Transverse colon (tissue), 4 donors: Measurements from ENCODE around the gene CMTM6. TPM values are rescaled to one million over a fixed set of nuclear protein-coding genes. Genes with fewer than 3 reads are reported as not detected.
"Not testable (repeated sequence)": the region's sequence is repeated elsewhere in the genome, so short reads cannot be mapped to it uniquely, and the experiment has no call there.

Experiments
- DNase-seq: peaks from one replicate; pipeline ENCODE4 v3.0.0-alpha.2; 2019
- H3K27ac ChIP-seq, 4 donors: fragments of 200-600 bp; sonication (generic); 2 replicates each; pipeline ENCODE4 v1.5.1; 2016 to 2018; ENCODE audit warnings: inconsistent platforms in 4 of 4
- H3K27me3 ChIP-seq: fragments of 200-600 bp; sonication (generic); 2 replicates; pipeline ENCODE4 v1.5.1; 2017; ENCODE audit warnings: inconsistent platforms
- H3K36me3 ChIP-seq, 4 donors: fragments of 200-600 bp; sonication (generic); 2 replicates each; pipeline ENCODE4 v1.5.1; 2017 to 2019; ENCODE audit warnings: inconsistent platforms in 4 of 4
- H3K4me1 ChIP-seq, 4 donors: fragments of 200-600 bp; sonication (generic); 2 replicates each; pipeline ENCODE4 v1.5.1; 2017 to 2020; ENCODE audit warnings: inconsistent platforms in 4 of 4
- H3K4me3 ChIP-seq, 4 donors: fragments of 200-600 bp; sonication (generic); 1 replicate in 1 of 4; 2 replicates in 3 of 4; pipeline versions ENCODE4 v1.5.1 to v1.6.1; 2017 to 2019; ENCODE audit warnings: inconsistent platforms in 4 of 4
- H3K9me3 ChIP-seq, 2 donors: fragments of 200-600 bp; sonication (generic); 2 replicates each; pipeline ENCODE4 v1.5.1; 2017 to 2019; ENCODE audit warnings: inconsistent platforms in 2 of 2
- EP300 ChIP-seq: sonication (generic); formaldehyde crosslinking; IDR thresholded peaks from one replicate; pipeline ENCODE4 v1.6.1; 2017; ENCODE audit warnings: antibody characterized with exemption, low read depth
- POLR2A ChIP-seq: fragments of 450-650 bp; IDR thresholded peaks from one replicate; pipeline ENCODE4 v1.6.1; 2016; ENCODE audit warnings: antibody characterized with exemption, mild to moderate bottlenecking, moderate library complexity
- POLR2AphosphoS5 ChIP-seq, 3 donors: sonication (generic); formaldehyde crosslinking; IDR thresholded peaks; one replicate each; pipeline ENCODE4 v1.6.1; 2016; ENCODE audit warnings: antibody characterized with exemption in 3 of 3
- WGBS, 2 donors: methylation state at CpG; one replicate each; pipeline ENCODE4 v1.1.5; 2018; ENCODE audit warnings: low coverage in 1 of 2; 5-methylcytosine and 5-hydroxymethylcytosine counted together
- in situ Hi-C, 4 donors: fragments of 200-750 bp; cut with MboI; loops; one replicate each; pipeline versions ENCODE4 v1.15.0 to v1.15.1; 2017; ENCODE audit warnings: low sequenced_read_pairs in 3 of 4, low pct_ligation_motif_present in 1 of 4, low pct_unique_long_range_greater_than_20kb in 1 of 4
- intact Hi-C: fragments of 100-400 bp; cut with DNase I; formaldehyde crosslinking; loops from one replicate; pipeline ENCODE4 v1.15.1; 2023; ENCODE audit warnings: low total_unique reads
- total RNA-seq, 4 donors: library from RNA; depleted of rRNA; stranded (reverse); fragments of >200 nt; gene quantifications; one replicate each; pipeline ENCODE4 v1.1.0, GENCODE V29; 2016
- TF ChIP-seq, protein P1 (sequence below), 5 experiments: fragments of 200-600 bp in 3 of 5; fragments of 450-650 bp in 2 of 5; sonication (generic) in 3 of 5; IDR thresholded peaks; 1 replicate in 2 of 5; 2 replicates in 3 of 5; pipeline ENCODE4 v1.5.1; 2016 to 2017; ENCODE audit warnings: antibody characterized with exemption in 5 of 5, inconsistent platforms in 3 of 5, mild to moderate bottlenecking in 2 of 5, moderate library complexity in 1 of 5

CMTM6 gene
- total RNA-seq, 4 donors from 2014 or later: 13.8 to 68.9 (median 43.6) TPM

DNA sequence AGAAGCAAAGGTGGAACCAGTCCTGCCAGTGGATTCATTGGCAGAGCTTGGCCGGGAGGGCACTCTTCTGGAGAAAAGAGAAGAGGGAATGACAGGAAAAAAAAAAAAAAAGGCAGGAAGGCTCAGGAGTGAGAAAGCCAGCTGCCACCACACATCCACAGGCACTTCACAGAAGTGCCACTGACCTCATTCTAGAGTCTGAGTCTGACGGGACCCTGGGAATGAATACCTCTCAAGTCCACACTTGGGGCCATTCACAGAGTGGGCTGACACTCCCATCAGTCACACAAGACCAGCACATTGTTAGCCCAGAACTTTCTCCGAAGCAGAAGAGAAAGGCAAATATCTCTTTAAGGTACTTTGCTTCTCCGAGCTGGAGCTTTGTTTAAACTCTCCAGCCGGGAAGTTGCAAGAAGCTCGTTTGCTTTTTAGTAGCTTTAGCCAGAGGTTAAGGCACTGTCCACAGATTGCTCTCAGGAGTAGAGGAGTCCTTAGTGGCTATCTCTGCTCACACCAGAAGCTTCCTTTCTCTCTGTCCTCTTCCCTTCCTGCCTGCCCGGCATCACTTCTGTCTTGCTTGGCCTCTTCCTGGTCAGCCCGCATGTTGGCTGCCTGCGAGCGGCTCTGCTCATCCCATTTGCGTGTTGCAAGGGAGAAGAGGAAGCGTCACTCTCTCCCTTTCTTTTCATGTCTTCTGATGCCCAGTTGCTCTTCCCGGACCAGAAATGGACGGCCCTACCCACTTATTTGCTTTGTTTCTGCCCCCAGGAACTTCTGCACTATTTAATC, 53.8 kb downstream of the CMTM6 start:
- in situ Hi-C loops: no loop called here
- no peak for DNase-seq
- no peaks in the 10 kb centered on the region for H3K9me3 ChIP-seq
- intact Hi-C loops: no loop called here
- H3K4me1 ChIP-seq: peaks cover 0 to 3% (median 0%) of the 10 kb centered on the region in 4 donors
- H3K27ac ChIP-seq: no peak overlapping the region
- H3K4me3 ChIP-seq: no peak overlapping the region
- H3K27me3 ChIP-seq: no peaks in the 10 kb centered on the region
- TF ChIP-seq EP300: no peak
- WGBS, 2 donors: 85 to 91% methylated on average over 9 to 14 of the region's 14 CpGs
- no peaks in the 10 kb centered on the region for H3K36me3 ChIP-seq

DNA sequence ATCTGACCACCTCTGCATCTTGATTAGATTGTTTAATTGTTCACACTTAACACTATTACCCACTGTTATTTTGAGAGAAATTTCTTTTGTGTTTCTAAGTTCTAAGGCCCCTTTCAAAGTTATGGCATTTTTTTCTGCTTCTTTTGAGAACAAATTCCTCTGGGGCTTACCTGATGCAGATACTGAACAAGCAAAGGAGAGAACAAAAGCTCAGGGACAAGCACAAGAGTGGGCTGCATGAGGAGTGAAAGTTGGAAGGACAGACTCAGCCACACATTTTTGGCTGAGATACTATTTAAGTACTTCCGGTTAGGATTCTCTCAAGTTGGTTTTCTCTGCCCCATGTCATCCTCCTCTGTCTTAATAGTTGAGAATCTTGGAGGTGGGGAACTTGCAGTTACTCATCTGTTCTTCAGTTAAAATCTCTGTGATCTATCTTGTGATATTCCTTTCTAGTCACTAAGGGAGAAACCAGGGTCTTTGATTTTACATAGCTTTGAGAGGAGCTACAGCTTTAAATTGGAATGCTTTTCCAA, 54.7 kb downstream of the CMTM6 start:
- no peak overlapping the region for H3K27ac ChIP-seq
- in situ Hi-C loops: no loop called here

DNA sequence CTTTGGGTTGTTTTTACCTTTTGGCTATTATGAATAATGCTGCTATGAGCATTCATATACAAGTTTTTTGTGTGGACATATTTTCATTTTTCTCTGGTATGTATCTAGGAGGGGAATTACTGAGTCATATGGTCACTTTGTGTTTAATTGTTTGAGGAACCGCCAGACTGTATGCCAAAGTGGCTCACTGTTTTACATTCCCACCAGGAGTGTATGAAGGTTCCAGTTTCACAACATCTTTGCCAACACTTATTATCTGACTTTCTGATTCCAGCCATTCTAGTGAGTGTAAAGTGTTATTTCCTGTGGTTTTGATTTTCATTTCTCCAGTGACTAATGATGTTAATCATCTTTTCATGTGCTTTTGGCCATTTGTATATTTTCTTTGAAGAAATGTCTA, 59.2 kb downstream of the CMTM6 start:
- DNase-seq: no peak
- Histone ChIP-seq H3K4me1 (peaks cover 0 to 3% (median 0%) of the 10 kb centered on the region in 4 donors), H3K36me3 (no peaks in the 10 kb centered on the region), H3K4me3 (no peak overlapping the region), H3K9me3 (no peaks in the 10 kb centered on the region), H3K27ac (no peak overlapping the region), H3K27me3 (no peaks in the 10 kb centered on the region)
- intact Hi-C loops: no loop called here
- 66 to 71% methylated on average over 1 of the region's 1 CpG for WGBS, 2 donors
- TF ChIP-seq POLR2AphosphoS5 (IDR thresholded peaks at IDR 0.05) (no peak), EP300 (no peak)
- in situ Hi-C loops: no loop called here

More for the DNA sequence above, 54.7 kb downstream of the CMTM6 start:
- DNase-seq: no peak
- Histone ChIP-seq H3K4me3 (no peak overlapping the region), H3K9me3 (no peaks in the 10 kb centered on the region), H3K27me3 (no peaks in the 10 kb centered on the region), H3K36me3 (no peaks in the 10 kb centered on the region), H3K4me1 (peaks cover 0 to 3% (median 0%) of the 10 kb centered on the region in 4 donors)
- 79 to 100% methylated on average over 1 of the region's 1 CpG for WGBS, 2 donors
- intact Hi-C loops: no loop called here
- TF ChIP-seq POLR2AphosphoS5 (IDR thresholded peaks at IDR 0.05) (no peak), POLR2A (no peak)

DNA sequence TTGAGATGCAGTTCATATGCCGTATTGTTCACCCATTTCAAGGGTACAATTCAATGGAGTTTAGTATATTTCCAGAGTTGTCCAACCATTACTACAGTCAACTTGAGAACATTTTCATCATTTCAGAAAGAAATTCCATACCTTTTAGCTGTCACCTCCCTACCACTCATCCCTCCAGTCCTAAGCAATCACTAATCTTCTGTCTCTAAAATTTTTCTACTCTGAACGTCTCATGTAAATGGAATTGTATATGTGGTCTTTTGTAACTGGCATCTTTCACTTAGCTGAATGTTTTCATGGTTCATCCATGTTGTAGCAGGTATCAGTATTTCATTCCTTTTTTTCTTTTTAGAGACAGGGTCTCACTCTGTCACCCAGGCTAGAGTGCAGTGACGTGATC, 59.9 kb downstream of the CMTM6 start:
- no peak overlapping the region for H3K27ac ChIP-seq
- no peak for DNase-seq
- intact Hi-C loops: no loop called here
- no peaks in the 10 kb centered on the region for H3K27me3 ChIP-seq
- H3K4me3 ChIP-seq: no peak overlapping the region
- peaks cover 0 to 3% (median 0%) of the 10 kb centered on the region in 4 donors for H3K4me1 ChIP-seq
- no peaks in the 10 kb centered on the region for H3K9me3 ChIP-seq
- WGBS, 2 donors: 94 to 96% methylated on average over 2 to 3 of the region's 3 CpGs
- TF ChIP-seq, protein P1, sequence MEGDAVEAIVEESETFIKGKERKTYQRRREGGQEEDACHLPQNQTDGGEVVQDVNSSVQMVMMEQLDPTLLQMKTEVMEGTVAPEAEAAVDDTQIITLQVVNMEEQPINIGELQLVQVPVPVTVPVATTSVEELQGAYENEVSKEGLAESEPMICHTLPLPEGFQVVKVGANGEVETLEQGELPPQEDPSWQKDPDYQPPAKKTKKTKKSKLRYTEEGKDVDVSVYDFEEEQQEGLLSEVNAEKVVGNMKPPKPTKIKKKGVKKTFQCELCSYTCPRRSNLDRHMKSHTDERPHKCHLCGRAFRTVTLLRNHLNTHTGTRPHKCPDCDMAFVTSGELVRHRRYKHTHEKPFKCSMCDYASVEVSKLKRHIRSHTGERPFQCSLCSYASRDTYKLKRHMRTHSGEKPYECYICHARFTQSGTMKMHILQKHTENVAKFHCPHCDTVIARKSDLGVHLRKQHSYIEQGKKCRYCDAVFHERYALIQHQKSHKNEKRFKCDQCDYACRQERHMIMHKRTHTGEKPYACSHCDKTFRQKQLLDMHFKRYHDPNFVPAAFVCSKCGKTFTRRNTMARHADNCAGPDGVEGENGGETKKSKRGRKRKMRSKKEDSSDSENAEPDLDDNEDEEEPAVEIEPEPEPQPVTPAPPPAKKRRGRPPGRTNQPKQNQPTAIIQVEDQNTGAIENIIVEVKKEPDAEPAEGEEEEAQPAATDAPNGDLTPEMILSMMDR (IDR thresholded peaks at IDR 0.05): no peak
- TF ChIP-seq EP300 (no peak), POLR2AphosphoS5 (IDR thresholded peaks at IDR 0.05) (no peak), POLR2A (no peak)
- H3K36me3 ChIP-seq: no peaks in the 10 kb centered on the region
- in situ Hi-C loops: no loop called here

DNA sequence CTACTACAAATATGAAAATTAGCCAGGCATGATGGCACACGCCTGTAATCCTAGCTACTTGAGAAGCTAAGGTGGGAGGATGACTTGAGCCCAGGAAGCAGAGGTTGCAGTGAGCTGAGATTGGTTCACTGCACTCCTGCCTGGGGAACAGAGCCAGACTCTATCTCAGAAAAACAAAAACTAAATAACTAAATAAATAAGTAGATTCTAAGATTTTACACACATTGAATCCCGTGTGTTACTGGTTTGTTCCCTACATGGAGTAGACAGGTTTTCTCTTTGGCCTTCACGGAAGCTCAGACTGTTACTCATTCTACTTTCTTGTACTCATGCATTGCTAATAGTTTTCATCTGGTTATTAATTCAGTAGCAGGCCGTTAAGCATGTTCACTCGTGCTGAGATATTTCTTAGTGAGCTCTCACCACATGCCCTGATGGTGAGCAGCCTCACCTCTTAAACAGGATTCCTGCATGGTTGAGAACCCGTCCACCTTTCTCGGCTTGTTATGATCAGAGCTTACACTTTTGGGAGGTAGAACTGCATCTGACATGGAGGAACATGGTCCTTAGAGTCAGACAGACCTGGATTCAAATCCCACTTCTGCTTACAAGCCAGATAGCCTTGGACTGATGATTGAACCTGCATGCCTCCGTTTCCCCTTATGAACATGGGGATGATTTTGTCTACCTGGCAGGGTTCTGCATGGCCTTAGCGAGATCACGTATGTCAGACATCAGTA, 61.9 kb downstream of the CMTM6 start:
- H3K27ac ChIP-seq: no peak overlapping the region
- no peaks in the 10 kb centered on the region for H3K36me3 ChIP-seq
- no peaks in the 10 kb centered on the region for H3K27me3 ChIP-seq
- WGBS, 2 donors: 77 to 95% methylated on average over 7 to 10 of the region's 10 CpGs
- intact Hi-C loops (no loop called here), in situ Hi-C loops (no loop called here)
- H3K9me3 ChIP-seq: no peaks in the 10 kb centered on the region
- DNase-seq: no peak
- TF ChIP-seq, protein P1 (IDR thresholded peaks at IDR 0.05): no peak
- TF ChIP-seq POLR2AphosphoS5 (IDR thresholded peaks at IDR 0.05) (no peak), POLR2A (no peak), EP300 (no peak)
- H3K4me3 ChIP-seq: no peak overlapping the region
- peaks cover 0 to 6% (median 0%) of the 10 kb centered on the region in 4 donors for H3K4me1 ChIP-seq

DNA sequence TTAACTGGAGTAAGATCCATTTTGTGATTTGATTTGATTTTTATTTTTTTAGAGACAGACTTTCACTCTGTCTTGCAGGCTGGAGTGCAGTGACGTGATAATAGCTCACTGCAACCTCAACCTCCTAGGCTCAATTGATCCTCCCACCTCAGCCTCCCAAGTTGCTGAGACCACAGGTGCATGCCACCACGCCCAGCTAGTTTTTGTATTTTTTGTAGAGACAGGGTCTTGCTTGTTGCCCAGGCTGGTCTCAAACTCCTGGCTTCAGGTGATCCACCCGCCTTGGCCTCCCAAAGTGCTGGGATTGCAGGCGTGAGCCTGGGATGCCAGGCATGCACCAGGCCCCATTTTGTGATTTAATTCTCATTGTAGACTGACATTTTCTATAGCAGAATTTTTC, 63.2 kb downstream of the CMTM6 start:
- H3K4me1 ChIP-seq, intact Hi-C loops, H3K36me3 ChIP-seq, in situ Hi-C loops, H3K27me3 ChIP-seq, DNase-seq, H3K4me3 ChIP-seq, H3K9me3 ChIP-seq, H3K27ac ChIP-seq: not testable (repeated sequence)
- 78 to 92% methylated on average over 2 to 4 of the region's 4 CpGs for WGBS, 2 donors
